Measurements from ENCODE around the gene DNASE1.

GRCh38 chr16:3670711-3671110, 16.2 kb downstream of the DNASE1 start:
- TF ChIP-seq, protein P1, sequence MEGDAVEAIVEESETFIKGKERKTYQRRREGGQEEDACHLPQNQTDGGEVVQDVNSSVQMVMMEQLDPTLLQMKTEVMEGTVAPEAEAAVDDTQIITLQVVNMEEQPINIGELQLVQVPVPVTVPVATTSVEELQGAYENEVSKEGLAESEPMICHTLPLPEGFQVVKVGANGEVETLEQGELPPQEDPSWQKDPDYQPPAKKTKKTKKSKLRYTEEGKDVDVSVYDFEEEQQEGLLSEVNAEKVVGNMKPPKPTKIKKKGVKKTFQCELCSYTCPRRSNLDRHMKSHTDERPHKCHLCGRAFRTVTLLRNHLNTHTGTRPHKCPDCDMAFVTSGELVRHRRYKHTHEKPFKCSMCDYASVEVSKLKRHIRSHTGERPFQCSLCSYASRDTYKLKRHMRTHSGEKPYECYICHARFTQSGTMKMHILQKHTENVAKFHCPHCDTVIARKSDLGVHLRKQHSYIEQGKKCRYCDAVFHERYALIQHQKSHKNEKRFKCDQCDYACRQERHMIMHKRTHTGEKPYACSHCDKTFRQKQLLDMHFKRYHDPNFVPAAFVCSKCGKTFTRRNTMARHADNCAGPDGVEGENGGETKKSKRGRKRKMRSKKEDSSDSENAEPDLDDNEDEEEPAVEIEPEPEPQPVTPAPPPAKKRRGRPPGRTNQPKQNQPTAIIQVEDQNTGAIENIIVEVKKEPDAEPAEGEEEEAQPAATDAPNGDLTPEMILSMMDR (IDR thresholded peaks at IDR 0.05 in 4 of 5, conservative IDR thresholded peaks at IDR 0.05 in 1 of 5) = no peak
- TF ChIP-seq POLR2A (IDR thresholded peaks at IDR 0.05) = no peak

All from gastrocnemius medialis (tissue), 4 donors.